Kasumi-1 (cell line): Measurements from ENCODE around the gene NACC2.
A peak's percentile ranks its signal among the peaks of the same experiment; 100 is the strongest.
"Not testable (repeated sequence)": the region's sequence is repeated elsewhere in the genome, so short reads cannot be mapped to it uniquely, and the experiment has no call there.

ENCODE experiments used
- DNase-seq, 2 experiments: peaks; one replicate each; lab custom pipeline; 2025; lab: John Stamatoyannopoulos, UW

The NACC2 gene

GRCh38 chr9:136044971-136045594 is 50.0 kb downstream of the NACC2 start:
- DNase-seq, result no peak

- DNase-seq, result no peak
Observed at GRCh38 chr9:136044207-136044970, 50.7 kb downstream of the NACC2 start.

- no peak for DNase-seq
Observed at GRCh38 chr9:136043441-136043991, 51.6 kb downstream of the NACC2 start.

GRCh38 chr9:136042541-136042940 is 52.5 kb downstream of the NACC2 start:
- DNase-seq, result no peak

GRCh38 chr9:136040848-136041247 is 54.2 kb downstream of the NACC2 start:
- not testable (repeated sequence) for DNase-seq

- DNase-seq, result no peak
Observed at GRCh38 chr9:136039488-136039887, 55.6 kb downstream of the NACC2 start.

- no peak for DNase-seq
Observed at GRCh38 chr9:136036848-136037247, 58.2 kb downstream of the NACC2 start.

- DNase-seq, result no peak
Observed at GRCh38 chr9:136036050-136036449, 59.0 kb downstream of the NACC2 start.

GRCh38 chr9:136031741-136032730 is 63.1 kb downstream of the NACC2 start:
- peak in 1 of 2 experiments; percentile 5 for DNase-seq

GRCh38 chr9:136031094-136031493 is 64.0 kb downstream of the NACC2 start:
- DNase-seq, result no peak

- no peak for DNase-seq
Observed at GRCh38 chr9:136029556-136029955, 65.5 kb downstream of the NACC2 start.

- no peak for DNase-seq
Observed at GRCh38 chr9:136028760-136029470, 66.2 kb downstream of the NACC2 start.

- not testable (repeated sequence) for DNase-seq
Observed at GRCh38 chr9:136026943-136027289, 68.2 kb downstream of the NACC2 start.

GRCh38 chr9:136026266-136026942 is 68.7 kb downstream of the NACC2 start:
- no peak for DNase-seq

GRCh38 chr9:136025481-136025880 is 69.6 kb downstream of the NACC2 start:
- DNase-seq, result no peak

GRCh38 chr9:136024696-136025316 is 70.3 kb downstream of the NACC2 start:
- no peak for DNase-seq

GRCh38 chr9:136024286-136024685 is 70.8 kb downstream of the NACC2 start:
- no peak for DNase-seq

GRCh38 chr9:136023410-136024225 is 71.5 kb downstream of the NACC2 start:
- peak in 1 of 2 experiments; percentile 9 for DNase-seq

GRCh38 chr9:136022731-136023409 is 72.2 kb downstream of the NACC2 start:
- no peak for DNase-seq
